Measurements from ENCODE around the gene SHOX.

SHOX gene

DNA sequence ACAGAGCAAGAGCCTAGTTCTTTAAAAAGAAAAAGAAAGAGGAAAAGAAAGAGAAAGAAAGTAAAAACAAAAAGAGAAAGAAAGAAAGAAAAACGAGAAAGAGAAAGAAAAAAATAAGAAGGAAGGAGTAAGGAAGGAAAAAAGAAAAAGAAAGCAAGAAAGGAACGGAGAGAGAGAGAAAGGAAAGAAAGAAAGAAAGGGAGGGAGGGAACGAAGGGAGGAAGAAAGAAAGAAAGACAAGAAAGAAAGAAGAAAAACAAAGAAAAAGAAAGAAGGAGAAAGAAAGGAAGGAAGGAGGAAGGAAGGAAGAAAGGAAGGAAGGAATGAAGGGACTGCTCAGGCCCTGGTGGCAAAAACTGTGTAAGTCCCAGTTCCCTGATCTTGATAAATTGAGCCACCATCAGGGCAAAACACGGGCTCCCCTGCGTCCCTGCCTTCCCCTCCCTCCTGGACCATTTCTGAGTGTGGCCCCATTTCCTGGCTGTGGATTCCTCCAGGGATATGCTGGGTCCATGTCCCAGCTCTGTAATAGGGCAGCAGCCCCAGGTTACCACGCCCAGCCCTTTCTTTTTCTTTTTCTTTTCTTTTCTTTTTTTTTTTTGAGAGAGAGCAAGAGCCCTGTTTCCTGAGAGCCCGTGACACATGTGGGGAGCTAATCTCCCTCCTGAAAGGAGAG lies 44.8 kb downstream of the SHOX start:
- DNase-seq: no peak

DNA sequence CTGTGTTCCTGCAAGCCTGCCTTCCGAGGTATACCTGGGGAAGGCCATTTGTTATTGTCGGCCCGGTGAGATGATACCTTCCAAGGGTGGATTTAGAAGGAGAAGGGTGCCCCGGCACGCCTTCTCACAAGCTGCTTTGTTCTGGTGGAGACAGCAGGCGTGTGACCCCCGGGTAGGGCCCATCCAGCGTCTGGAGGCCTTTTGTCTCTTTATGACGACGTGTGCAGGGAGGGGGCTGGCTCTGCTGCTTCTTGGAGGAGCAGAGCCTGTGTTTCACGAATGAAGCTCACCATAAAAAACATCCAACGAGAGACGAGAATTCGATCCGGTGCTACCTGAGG lies 45.3 kb downstream of the SHOX start:
- no peak for DNase-seq

DNA sequence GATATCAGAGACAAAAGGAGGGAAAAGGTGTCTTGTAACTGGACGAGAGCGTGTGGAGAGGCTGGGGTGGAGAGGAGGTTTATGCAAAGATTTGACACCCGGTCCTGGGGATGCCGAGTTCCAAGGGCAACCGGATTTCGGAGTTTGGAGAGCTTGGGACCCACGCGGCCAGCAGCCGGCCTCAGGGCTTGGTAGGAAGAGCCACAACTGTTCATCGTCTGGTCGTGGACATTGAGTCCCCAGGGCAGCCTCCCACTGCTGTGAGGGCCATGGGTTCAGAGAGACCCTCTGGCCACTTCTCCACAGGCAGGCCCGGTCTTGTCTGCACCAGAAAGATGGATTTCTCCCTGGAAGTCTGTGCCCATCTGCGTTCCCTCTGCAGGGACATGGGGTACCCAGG lies 46.8 kb downstream of the SHOX start:
- no peak for DNase-seq

DNA sequence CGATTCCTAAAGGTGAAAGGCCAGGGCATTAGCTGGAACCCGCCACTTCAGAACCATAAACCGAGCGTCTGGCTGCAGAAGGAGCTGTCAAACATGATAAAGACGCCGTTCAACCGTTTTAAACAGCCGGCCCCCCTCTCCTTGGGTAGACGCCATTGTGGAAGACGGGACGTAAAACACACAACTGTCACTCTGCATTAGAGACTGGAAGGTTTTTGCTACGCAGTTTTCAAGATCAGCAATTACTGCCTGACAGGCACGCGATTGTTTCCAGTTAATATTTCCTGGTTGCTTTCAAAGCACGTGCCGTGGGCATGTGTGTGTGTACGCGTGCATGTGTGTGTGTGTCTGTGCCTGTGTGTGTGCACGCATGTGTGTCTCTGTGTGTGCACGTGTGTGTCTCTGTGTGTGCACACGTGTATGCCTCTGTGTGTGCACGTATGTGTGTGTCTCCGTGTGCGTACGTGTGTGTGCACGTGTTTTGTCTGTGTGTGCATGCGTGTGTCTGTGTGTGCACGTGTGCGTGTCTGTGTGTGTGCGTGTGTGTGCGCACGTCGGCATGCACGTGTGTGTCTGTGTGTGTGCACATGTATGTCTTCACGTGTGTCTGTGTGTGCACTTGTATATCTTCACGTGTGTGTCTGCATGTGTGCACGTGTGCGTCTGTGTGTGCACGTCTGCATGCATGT lies 48.8 kb downstream of the SHOX start:
- no peak for DNase-seq

DNA sequence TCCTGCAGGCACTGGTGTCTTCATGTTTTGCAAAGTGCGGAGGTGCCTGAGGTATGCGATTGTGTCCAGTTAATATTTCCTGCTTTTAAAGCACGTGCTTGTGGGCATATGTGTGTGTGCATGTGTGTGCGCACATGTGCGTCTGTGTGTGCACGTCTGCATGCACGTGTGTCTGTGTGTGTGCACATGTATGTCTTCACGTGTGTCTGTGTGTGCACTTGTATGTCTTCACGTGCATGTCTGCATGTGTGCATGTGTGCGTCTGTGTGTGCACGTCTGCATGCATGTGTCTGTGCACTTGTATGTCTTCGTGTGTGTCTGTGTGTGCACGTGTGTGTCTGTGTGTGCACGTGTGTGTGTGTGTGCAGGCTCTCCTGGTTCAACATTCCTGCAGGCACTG lies 49.5 kb downstream of the SHOX start:
- DNase-seq: no peak

DNA sequence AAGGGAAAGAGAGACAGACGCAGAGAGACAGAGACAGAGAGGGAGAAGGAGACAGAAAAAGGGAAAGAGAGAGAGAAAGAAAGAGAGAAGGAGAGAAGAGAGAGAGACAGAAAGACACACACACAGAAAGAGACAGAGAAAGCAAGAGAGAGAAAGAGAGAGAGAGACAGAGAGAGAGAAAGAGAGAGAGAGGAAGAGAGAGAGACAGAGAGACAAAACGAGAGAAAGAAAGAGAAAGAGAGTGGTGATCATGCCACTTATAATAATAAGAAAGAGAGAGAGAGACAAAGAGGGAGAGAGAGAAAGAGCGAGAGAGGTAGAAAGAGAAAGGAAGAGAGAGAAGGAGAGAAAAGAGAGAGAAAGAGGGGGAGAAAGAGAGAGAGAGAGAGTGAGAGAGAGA lies 51.4 kb downstream of the SHOX start:
- no peak for DNase-seq

DNA sequence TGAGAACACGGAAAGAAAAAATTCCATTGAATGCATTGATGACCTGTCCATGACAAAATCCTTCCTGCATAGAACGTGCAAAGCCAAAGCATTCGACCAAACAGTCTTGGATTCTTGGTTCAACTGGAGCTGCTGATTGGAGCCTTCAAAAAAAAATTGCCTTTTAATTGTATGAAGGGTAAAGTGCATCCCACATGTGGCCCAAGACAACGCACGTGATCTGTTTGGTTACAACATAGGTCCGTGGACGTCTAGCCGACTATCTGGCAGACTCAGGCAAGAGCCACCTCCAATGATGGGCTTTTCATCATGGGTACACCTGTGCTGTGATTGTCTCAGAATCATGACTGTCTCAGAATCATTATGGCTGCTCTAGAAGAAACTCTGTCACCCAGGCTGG lies 52.3 kb downstream of the SHOX start:
- DNase-seq: no peak

DNA sequence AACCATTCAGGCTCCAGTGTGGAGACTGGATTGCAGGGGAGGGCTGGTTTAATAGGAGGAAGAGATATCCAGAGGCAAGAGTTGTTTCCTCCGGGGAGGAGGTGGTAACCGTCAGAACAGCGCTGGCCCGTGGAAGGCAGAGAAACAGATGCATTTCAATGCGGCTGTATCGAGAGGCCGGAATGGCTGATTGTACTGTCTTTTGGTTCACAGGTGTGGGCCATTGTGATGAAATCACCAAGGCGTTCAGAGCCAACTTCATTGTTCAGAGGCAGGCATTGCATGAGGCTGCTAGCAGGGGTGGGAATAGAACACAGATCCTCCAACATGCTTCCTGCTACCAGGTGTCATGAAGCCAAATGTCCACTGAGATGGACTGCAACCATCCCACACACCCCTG lies 53.0 kb downstream of the SHOX start:
- DNase-seq: no peak

DNA sequence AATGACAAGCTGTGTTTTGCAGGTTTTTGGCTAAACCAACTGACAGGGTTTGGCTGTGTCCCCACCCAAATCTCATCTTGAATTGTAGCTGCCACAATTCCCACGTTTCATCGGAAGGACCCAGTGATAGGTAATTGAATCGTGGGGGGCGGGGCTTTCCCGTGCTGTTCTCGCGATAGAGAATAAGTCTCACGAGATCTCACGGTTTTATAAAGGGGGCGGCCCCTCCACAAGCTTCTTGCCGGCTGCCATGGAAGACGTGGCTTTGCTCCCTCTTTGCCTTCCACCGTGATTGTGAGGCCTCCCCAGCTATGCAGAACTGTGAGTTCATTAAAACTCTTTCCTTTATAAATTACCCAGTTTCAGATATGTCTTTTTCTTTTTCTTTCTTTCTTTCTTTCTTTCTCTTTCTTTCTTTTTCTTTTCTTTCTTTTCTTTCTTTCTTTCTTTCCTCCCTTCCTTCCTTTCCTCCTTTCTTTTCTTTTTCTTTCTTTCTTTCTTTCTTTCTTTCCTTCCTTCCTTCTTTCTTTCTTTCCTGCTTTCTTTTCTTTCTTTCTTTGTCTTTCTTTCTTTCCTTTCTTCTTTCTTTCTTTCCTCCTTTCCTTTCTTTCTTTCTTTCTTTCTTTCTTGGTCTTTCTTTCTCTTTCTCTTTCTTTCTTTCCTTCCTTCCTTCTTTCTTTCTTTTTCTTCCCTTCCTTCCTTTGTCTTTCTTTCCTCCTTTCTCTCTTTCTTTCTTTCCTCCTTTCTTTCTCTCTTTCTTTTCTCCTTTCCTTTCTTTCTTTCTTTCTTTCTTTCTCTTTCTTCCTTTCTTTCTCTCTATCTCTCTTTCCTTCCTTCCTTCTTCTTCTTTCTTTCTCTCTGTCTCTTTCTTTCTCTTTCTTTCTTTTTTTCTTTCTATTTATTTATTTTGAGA lies 54.8 kb downstream of the SHOX start:
- DNase-seq: no peak

DNA sequence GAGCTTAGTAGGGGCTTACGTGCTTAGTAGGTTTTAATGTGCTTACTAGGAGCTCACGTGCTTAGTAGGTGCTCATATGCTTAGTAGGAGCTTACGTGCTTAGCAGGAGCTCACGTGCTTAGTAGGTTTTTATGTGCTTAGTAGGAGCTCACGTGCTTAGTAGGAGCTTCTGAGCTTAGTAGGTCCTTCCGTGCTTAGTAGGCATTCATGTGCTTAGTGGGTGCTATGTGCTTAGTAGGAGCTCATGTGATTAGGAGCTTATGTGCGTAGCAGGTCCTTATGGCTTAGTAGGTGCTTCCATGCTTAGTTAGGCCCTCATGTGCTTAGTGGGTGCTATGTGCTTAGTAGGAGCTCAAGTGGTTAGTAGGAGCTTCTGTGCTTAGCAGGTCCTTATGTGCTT lies 59.4 kb downstream of the SHOX start:
- DNase-seq: no peak

DNA sequence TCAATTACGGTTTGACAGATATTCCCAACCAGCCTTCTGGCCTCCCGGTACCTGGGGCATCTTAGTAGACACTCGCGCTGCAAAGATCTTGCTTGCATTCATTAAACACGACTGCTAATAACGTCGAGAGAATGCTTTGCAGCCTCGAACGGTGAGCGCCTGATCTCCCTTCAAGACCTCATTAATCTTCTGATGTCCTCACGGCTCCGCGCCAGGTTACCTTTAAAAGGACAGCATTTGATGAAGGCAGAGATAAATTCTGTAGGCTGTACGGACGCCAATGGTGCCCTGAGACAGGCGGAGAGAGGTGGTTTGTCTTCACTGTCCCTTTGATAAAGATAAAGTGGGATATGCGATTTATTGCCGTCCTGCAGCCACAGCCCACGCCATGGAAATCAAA lies 64.2 kb downstream of the SHOX start:
- no peak for DNase-seq

DNA sequence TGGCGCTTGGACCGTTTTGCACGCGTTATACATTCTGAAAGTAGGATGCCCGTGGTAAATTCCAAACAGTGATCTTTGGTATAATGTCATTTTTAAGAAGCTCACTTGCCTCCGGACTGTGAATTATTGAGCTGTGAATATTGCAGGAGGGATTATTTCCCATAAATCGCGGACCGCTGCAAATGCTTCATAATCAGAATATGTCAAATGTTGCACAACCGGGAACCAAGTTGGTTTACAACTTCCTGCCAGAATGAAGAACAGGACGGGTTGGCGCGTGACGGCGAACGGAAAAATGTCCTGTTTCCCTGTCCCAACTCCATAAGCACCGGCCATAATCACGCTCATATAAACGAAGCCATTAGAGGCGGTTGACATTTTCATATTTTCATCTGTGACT lies 67.6 kb downstream of the SHOX start:
- no peak for DNase-seq

DNA sequence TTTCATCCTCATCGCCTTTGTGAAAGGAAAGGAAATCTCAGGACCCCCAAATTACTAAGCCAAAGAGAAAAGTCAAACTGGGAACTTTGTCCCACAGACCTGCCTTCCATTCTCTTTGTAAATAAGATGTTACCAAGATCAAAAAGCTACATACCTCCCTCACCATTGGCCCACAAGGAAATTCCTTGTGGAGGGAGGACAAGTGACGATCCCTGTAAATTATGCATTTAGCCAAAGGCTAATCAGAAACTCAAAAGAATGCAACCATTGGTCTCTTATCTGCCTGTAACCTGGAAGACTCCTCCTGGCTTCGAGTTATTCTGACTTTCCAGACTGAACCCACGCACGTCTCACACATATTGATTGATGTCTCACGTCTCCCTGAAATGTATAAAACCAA lies 70.3 kb downstream of the SHOX start:
- DNase-seq: no peak

DNA sequence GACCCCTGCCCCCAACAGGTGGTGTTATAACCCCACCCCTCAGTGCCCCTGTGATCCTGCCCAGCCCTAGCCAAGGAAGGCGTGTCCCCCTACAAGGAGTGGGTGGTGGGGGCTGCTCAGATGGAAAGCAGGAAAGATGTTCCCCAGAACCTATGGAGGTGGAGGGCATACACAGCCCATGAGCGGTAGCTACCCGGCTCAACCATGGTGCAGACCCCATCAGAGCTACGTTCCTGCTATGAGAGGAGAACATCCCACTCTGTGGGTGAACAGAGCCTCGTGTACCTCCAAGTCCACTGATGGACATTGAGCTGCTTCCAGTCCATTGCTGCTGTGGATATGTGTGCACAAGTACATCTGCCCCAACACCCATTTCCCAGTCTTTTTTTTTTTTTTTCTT lies 71.1 kb downstream of the SHOX start:
- DNase-seq: no peak

DNA sequence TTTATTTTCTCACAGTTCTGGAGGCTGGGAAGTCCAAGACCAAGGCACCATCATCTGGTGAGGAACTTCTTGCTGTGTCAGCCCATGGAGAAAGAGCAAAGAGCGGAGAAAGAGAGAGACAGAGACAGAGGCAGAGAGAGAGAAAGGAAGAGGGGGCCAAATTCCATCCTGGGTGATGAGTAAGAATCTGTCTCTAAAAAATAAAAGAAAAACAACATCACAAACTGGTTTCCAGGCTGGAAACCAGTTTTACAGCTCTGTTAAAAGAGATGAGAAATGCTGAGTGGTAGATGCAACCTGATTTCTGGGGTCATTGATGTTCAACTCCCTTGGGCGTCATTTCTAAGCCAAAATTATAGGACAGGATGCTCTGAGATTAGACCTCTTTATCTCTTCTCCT lies 72.9 kb downstream of the SHOX start:
- DNase-seq: no peak

DNA sequence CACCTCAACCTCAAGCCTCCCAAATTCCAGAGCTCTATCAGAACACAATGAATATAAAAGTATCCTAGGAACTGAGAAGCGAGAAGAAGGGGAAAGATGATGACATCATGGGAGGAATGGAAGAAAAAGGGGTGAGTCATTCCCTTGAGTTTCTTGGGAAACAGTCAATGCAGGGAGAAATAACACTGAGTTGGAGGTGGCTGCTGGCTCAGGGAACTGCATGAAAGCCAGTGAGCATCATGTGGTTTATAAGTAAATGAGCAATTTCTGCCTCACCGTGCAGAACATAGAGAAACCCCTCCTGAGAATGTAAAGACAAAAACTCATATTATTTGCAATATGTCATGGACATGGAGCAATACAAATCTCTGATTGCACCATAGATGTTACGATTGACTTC lies 73.3 kb downstream of the SHOX start:
- DNase-seq: no peak

All from amniotic stem cell (primary cell).